Gastrocnemius medialis (tissue), 4 donors: ENCODE results near the gene TUBA3C. TPM values are rescaled to one million over a fixed set of nuclear protein-coding genes. Genes with fewer than 3 reads are reported as not detected.
"Not testable (repeated sequence)": the region's sequence is repeated elsewhere in the genome, so short reads cannot be mapped to it uniquely, and the experiment has no call there.

Source experiments
- ATAC-seq, 2 donors: fragments of 150-250 bp; one replicate each; pipeline ENCODE4 v1.9.1; 2016
- DNase-seq, 2 donors: peaks; one replicate each; pipeline ENCODE4 v3.0.0-alpha.2; 2019
- H3K27ac ChIP-seq, 4 donors: fragments of 200-600 bp; sonication (generic); 1 replicate in 1 of 4; 2 replicates in 3 of 4; pipeline ENCODE4 v1.5.1; 2016 to 2018; ENCODE audit warnings: mild to moderate bottlenecking in 2 of 4, moderate library complexity in 1 of 4
- H3K27me3 ChIP-seq, 3 donors: fragments of 200-600 bp; sonication (generic) in 2 of 3; 1 replicate in 1 of 3; 2 replicates in 2 of 3; pipeline versions ENCODE4 v1.5.1 to v1.6.0; 2016 to 2019; ENCODE audit warnings: mild to moderate bottlenecking in 1 of 3, moderate library complexity in 1 of 3
- H3K36me3 ChIP-seq, 2 donors: fragments of 200-600 bp; sonication (generic) in 1 of 2; one replicate each; pipeline ENCODE4 v1.5.1; 2017 to 2018
- H3K4me1 ChIP-seq, 2 donors: fragments of 200-600 bp; sonication (generic) in 1 of 2; one replicate each; pipeline ENCODE4 v1.5.1; 2016 to 2017; ENCODE audit warnings: mild to moderate bottlenecking in 2 of 2
- H3K4me3 ChIP-seq, 4 donors: fragments of 200-600 bp; sonication (generic) in 3 of 4; 1 replicate in 1 of 4; 2 replicates in 3 of 4; pipeline ENCODE4 v1.5.1; 2016 to 2019; ENCODE audit warnings: mild to moderate bottlenecking in 2 of 4
- H3K9me3 ChIP-seq, 3 donors: fragments of 200-600 bp; sonication (generic) in 2 of 3; 1 replicate in 1 of 3; 2 replicates in 2 of 3; pipeline ENCODE4 v1.5.1; 2016 to 2019
- POLR2A ChIP-seq, 2 donors: fragments of 450-650 bp; IDR thresholded peaks; one replicate each; pipeline ENCODE4 v1.6.1; 2017; ENCODE audit warnings: antibody characterized with exemption in 2 of 2, mild to moderate bottlenecking in 2 of 2, moderate library complexity in 2 of 2
- in situ Hi-C, 4 donors: fragments of 200-750 bp; cut with MboI; loops; one replicate each; pipeline versions ENCODE4 v1.15.0 to v1.8.0; 2017; ENCODE audit warnings: low sequenced_read_pairs in 4 of 4
- intact Hi-C: fragments of 100-400 bp; cut with DNase I; formaldehyde crosslinking; loops from one replicate; pipeline ENCODE4 v1.15.1; 2023; ENCODE audit warnings: low total_unique reads
- total RNA-seq, 4 donors: library from RNA; depleted of rRNA; stranded (reverse); fragments of >200 nt; gene quantifications; one replicate each; pipeline versions ENCODE4 v1.1.0 to v1.2.3, GENCODE V29; 2016
- TF ChIP-seq, protein P1 (sequence below), 5 experiments: fragments of 450-650 bp in 3 of 5; fragments of 200-600 bp in 2 of 5; sonication (generic) in 2 of 5; IDR thresholded peaks in 4 of 5; conservative IDR thresholded peaks in 1 of 5; 1 replicate in 4 of 5; 2 replicates in 1 of 5; pipeline ENCODE4 v1.5.1; 2016 to 2019; ENCODE audit warnings: antibody characterized with exemption in 5 of 5, mild to moderate bottlenecking in 3 of 5, moderate library complexity in 3 of 5

The TUBA3C gene
- total RNA-seq, 4 donors from 2014 or later, result not detected

DNA sequence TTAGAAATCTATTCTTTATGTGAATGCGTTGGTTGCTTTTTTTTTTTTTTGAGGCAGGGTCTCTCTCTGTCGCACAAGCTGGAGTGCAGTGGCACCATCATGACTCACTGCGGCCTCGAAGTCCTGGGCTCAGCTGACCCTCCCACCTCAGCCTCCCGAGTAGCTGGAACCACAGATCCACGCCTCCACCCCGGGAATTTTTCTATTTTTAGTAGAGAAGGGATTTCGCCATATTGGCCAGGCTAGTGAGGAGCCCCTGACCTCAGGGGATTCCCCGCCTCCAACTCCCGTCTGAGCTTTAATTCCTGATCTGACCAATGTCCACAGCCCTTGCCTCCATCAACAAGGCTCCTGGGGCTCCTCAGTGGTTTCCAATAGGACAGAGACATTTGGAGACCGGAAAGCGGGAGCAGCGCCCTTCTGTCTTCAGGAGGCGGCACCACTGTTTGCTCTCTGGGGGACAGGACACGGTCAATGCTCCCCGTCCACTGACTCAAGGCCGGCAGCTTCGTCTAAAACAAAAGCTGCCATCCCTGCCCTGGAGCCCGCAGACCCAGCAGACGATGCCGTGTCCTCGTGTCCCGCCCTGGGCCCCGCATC, 503 bp downstream of the TUBA3C start:
- H3K4me1 ChIP-seq, result no peaks in the 10 kb centered on the region
- TF ChIP-seq, protein P1, sequence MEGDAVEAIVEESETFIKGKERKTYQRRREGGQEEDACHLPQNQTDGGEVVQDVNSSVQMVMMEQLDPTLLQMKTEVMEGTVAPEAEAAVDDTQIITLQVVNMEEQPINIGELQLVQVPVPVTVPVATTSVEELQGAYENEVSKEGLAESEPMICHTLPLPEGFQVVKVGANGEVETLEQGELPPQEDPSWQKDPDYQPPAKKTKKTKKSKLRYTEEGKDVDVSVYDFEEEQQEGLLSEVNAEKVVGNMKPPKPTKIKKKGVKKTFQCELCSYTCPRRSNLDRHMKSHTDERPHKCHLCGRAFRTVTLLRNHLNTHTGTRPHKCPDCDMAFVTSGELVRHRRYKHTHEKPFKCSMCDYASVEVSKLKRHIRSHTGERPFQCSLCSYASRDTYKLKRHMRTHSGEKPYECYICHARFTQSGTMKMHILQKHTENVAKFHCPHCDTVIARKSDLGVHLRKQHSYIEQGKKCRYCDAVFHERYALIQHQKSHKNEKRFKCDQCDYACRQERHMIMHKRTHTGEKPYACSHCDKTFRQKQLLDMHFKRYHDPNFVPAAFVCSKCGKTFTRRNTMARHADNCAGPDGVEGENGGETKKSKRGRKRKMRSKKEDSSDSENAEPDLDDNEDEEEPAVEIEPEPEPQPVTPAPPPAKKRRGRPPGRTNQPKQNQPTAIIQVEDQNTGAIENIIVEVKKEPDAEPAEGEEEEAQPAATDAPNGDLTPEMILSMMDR (IDR thresholded peaks at IDR 0.05 in 4 of 5, conservative IDR thresholded peaks at IDR 0.05 in 1 of 5), result no peak
- TF ChIP-seq POLR2A (IDR thresholded peaks at IDR 0.05), result no peak
- H3K4me3 ChIP-seq, result no peak overlapping the region
- ATAC-seq (no peak), DNase-seq (no peak)
- no peaks in the 10 kb centered on the region for H3K9me3 ChIP-seq
- H3K36me3 ChIP-seq, result no peaks in the 10 kb centered on the region
- in situ Hi-C loops, result no loop called here
- intact Hi-C loops, result no loop called here
- no peaks in the 10 kb centered on the region for H3K27me3 ChIP-seq
- H3K27ac ChIP-seq, result no peak overlapping the region

GRCh38 chr13:19179916-19180315, 1.7 kb downstream of the TUBA3C start:
- no peaks in the 10 kb centered on the region for H3K36me3 ChIP-seq
- no peak for TF ChIP-seq POLR2A (IDR thresholded peaks at IDR 0.05)
- TF ChIP-seq, protein P1 (IDR thresholded peaks at IDR 0.05 in 4 of 5, conservative IDR thresholded peaks at IDR 0.05 in 1 of 5), result no peak
- intact Hi-C loops, result no loop called here
- in situ Hi-C loops, result no loop called here
- H3K27ac ChIP-seq, result no peak overlapping the region
- no peaks in the 10 kb centered on the region for H3K4me1 ChIP-seq
- no peaks in the 10 kb centered on the region for H3K9me3 ChIP-seq
- no peak overlapping the region for H3K4me3 ChIP-seq
- ATAC-seq (no peak), DNase-seq (no peak)
- H3K27me3 ChIP-seq, result no peaks in the 10 kb centered on the region

DNA sequence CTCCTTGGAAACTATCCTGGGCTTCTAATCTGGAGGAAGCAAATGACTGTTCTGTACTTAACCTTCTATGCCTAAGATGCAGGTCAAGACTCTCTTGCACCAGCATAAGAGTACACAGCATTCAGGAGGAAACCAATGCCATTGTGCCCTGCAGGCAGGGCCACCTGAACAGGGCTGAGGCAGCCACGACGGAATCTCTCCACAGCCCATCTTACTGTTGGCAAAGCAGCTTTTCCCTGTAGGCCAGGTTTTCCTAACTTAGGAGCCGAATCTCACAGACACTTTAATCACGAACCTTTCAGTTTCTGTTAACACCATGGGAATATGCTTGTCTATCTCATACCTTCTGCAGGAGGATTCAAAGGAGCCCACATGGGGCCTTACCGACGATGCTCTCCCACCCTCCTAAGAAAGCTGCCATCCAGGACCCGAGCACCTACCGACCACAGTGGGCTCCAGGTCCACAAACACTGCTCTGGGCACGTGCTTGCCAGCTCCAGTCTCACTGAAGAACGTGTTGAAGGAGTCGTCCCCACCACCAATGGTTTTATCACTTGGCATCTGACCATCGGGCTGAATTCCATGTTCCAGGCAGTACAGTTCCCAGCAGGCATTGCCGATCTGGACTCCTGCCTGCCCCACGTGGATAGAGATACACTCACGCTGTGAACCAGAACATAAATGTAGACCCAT, 2.6 kb downstream of the TUBA3C start:
- Histone ChIP-seq H3K36me3 (no peaks in the 10 kb centered on the region), H3K4me1 (no peaks in the 10 kb centered on the region), H3K9me3 (no peaks in the 10 kb centered on the region), H3K27me3 (no peaks in the 10 kb centered on the region), H3K27ac (no peak overlapping the region), H3K4me3 (no peak overlapping the region)
- ATAC-seq (no peak), DNase-seq (no peak)
- intact Hi-C loops (no loop called here), in situ Hi-C loops (no loop called here)
- TF ChIP-seq POLR2A (IDR thresholded peaks at IDR 0.05), result no peak
- TF ChIP-seq, protein P1 (IDR thresholded peaks at IDR 0.05 in 4 of 5, conservative IDR thresholded peaks at IDR 0.05 in 1 of 5), result no peak

DNA sequence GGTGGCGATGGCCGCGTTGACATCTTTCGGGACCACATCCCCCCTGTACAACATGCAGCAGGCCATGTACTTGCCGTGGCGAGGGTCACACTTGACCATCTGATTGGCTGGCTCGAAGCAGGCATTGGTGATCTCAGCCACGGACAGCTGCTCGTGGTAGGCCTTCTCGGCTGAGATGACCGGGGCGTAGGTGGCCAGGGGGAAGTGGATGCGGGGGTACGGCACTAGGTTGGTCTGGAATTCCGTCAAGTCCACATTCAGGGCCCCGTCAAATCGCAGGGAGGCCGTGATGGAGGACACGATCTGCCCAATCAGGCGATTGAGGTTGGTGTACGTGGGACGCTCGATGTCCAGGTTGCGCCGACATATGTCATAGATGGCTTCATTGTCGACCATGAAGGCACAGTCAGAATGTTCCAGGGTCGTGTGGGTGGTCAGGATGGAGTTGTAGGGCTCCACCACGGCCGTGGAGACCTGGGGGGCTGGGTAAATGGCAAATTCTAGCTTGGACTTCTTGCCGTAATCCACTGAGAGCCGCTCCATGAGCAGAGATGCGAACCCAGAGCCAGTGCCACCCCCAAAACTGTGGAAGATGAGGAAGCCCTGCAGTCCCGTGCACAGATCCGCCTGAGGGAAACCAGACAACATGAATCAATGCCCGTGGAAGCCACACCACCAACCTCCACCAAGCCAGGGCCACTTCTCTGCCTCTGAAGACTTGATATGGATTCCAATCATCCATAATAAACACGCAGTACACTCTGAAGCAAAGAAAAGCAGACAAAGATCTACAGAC, 4.4 kb downstream of the TUBA3C start:
- H3K27me3 ChIP-seq, intact Hi-C loops, H3K36me3 ChIP-seq, H3K27ac ChIP-seq, ATAC-seq, H3K4me3 ChIP-seq, H3K4me1 ChIP-seq, DNase-seq, H3K9me3 ChIP-seq, in situ Hi-C loops: not testable (repeated sequence)

GRCh38 chr13:19173752-19174151, 7.9 kb downstream of the TUBA3C start:
- TF ChIP-seq, protein P1 (IDR thresholded peaks at IDR 0.05 in 4 of 5, conservative IDR thresholded peaks at IDR 0.05 in 1 of 5), result no peak
- no peak for TF ChIP-seq POLR2A (IDR thresholded peaks at IDR 0.05)
- no peak overlapping the region for H3K27ac ChIP-seq
- no peaks in the 10 kb centered on the region for H3K36me3 ChIP-seq
- intact Hi-C loops (no loop called here), in situ Hi-C loops (no loop called here)
- ATAC-seq, result no peak
- no peaks in the 10 kb centered on the region for H3K9me3 ChIP-seq
- H3K4me1 ChIP-seq, result no peaks in the 10 kb centered on the region
- H3K4me3 ChIP-seq, result no peak overlapping the region
- no peaks in the 10 kb centered on the region for H3K27me3 ChIP-seq
- no peak for DNase-seq
